Neural cell (in vitro differentiated cells): Measurements from ENCODE around the gene SAMD4A. TPM values are rescaled to one million over a fixed set of nuclear protein-coding genes. Genes with fewer than 3 reads are reported as not detected.
A peak's percentile ranks its signal among the peaks of the same experiment; 100 is the strongest.

Experiments used
- H2AFZ ChIP-seq: fragments of 200-600, 300-800 bp; sonication (generic), shearing (Covaris generic); 2 replicates; pipeline ENCODE4 v1.6.0; 2014; ENCODE audit warnings: low read depth, mild to moderate bottlenecking, antibody characterized with exemption, low read length, moderate library complexity
- H3F3A ChIP-seq: fragments of 200-600 bp; shearing (Covaris generic); 2 replicates; pipeline ENCODE4 v1.6.1; 2016; ENCODE audit warnings: mild to moderate bottlenecking, moderate library complexity, mixed read lengths, antibody characterized with exemption, low read length; ENCODE audit not compliant: insufficient read depth, poor library complexity, severe bottlenecking
- H3K27ac ChIP-seq: fragments of 200-600, 300-800 bp; sonication (generic), shearing (Covaris generic); 2 replicates; pipeline ENCODE4 v1.5.1; 2014; ENCODE audit warnings: mild to moderate bottlenecking, low read length, moderate library complexity
- H3K27me3 ChIP-seq: fragments of 300-800, 200-600 bp; sonication (generic), shearing (Covaris generic); 2 replicates; pipeline ENCODE4 v1.6.0; 2014; ENCODE audit warnings: mild to moderate bottlenecking, low read depth, low read length, moderate library complexity; ENCODE audit not compliant: insufficient read depth
- H3K36me3 ChIP-seq: fragments of 300-800, 200-600 bp; sonication (generic), shearing (Covaris generic); 2 replicates; pipeline ENCODE4 v1.5.1; 2014; ENCODE audit warnings: mild to moderate bottlenecking, antibody characterized with exemption, low read length, moderate library complexity; ENCODE audit not compliant: insufficient read depth
- H3K4me2 ChIP-seq: fragments of 300-800, 200-600 bp; sonication (generic), shearing (Covaris generic); 2 replicates; pipeline ENCODE4 v1.6.0; 2014; ENCODE audit warnings: mild to moderate bottlenecking, low read length
- H3K4me3 ChIP-seq: fragments of 300-800, 200-600 bp; sonication (generic), shearing (Covaris generic); 2 replicates; pipeline ENCODE4 v1.5.1; 2014; ENCODE audit warnings: mild to moderate bottlenecking, low read length, moderate library complexity
- H3K79me2 ChIP-seq: fragments of 200-600 bp; shearing (Covaris generic); replicated peaks from 2 replicates; pipeline ENCODE4 v1.6.0; 2014; ENCODE audit warnings: mild to moderate bottlenecking, low read length, moderate library complexity; ENCODE audit not compliant: insufficient read depth
- H3K9ac ChIP-seq: fragments of 300-800, 200-600 bp; sonication (generic), shearing (Covaris generic); 2 replicates; pipeline ENCODE4 v1.6.1; 2016; ENCODE audit warnings: mild to moderate bottlenecking, low read length, mixed read lengths
- H3K9me2 ChIP-seq: fragments of 200-600 bp; shearing (Covaris generic); 2 replicates; pipeline ENCODE4 v1.6.1; 2016; ENCODE audit warnings: mild to moderate bottlenecking, low read length, mixed read lengths; ENCODE audit not compliant: insufficient read depth
- H3K9me3 ChIP-seq: fragments of 200-600, 300-800 bp; sonication (generic), shearing (Covaris generic); 2 replicates; pipeline ENCODE4 v1.6.1; 2016; ENCODE audit warnings: mild to moderate bottlenecking, mixed run types, low read length, moderate library complexity, mixed read lengths
- H4K20me1 ChIP-seq: fragments of 200-600 bp; shearing (Covaris generic); 2 replicates; pipeline ENCODE4 v1.6.1; 2016; ENCODE audit warnings: mild to moderate bottlenecking, mixed run types; ENCODE audit not compliant: insufficient read depth
- CTCF ChIP-seq: fragments of 450-650 bp; IDR thresholded peaks from 2 replicates; pipeline ENCODE4 v1.5.1; 2014; ENCODE audit warnings: antibody characterized with exemption, mild to moderate bottlenecking, moderate library complexity; ENCODE audit not compliant: poor library complexity, severe bottlenecking
- EP300 ChIP-seq: fragments of 450-650 bp; conservative IDR thresholded peaks from 2 replicates; pipeline ENCODE4 v1.6.1; 2014; ENCODE audit warnings: antibody characterized with exemption, mild to moderate bottlenecking, moderate library complexity; ENCODE audit not compliant: poor library complexity, severe bottlenecking
- EZH2 ChIP-seq: fragments of 200-600, 300-800 bp; shearing (Covaris generic), sonication (generic); IDR thresholded peaks from 2 replicates; pipeline ENCODE4 v1.6.1; 2014; ENCODE audit warnings: antibody characterized with exemption, low read length, borderline replicate concordance, mild to moderate bottlenecking; ENCODE audit not compliant: insufficient read depth, poor library complexity, severe bottlenecking
- MXI1 ChIP-seq: fragments of 450-650 bp; conservative IDR thresholded peaks from 2 replicates; pipeline ENCODE4 v1.6.1; 2014; ENCODE audit warnings: antibody characterized with exemption, mild to moderate bottlenecking; ENCODE audit not compliant: poor library complexity, severe bottlenecking
- POLR2AphosphoS5 ChIP-seq: IDR thresholded peaks from 2 replicates; pipeline ENCODE4 v1.6.1; 2012
- RAD21 ChIP-seq: fragments of 450-650 bp; conservative IDR thresholded peaks from 2 replicates; pipeline ENCODE4 v1.6.1; 2014; ENCODE audit warnings: antibody characterized with exemption, mild to moderate bottlenecking, moderate library complexity
- REST ChIP-seq: IDR thresholded peaks from 2 replicates; pipeline ENCODE4 v1.6.1; 2012; ENCODE audit warnings: borderline replicate concordance
- SMC3 ChIP-seq: fragments of 450-650 bp; conservative IDR thresholded peaks from 2 replicates; pipeline ENCODE4 v1.6.1; 2014; ENCODE audit warnings: antibody characterized with exemption, mild to moderate bottlenecking, moderate library complexity; ENCODE audit not compliant: poor library complexity
- TAF1 ChIP-seq: IDR thresholded peaks from 2 replicates; pipeline ENCODE4 v1.6.1; 2012; ENCODE audit warnings: low read depth
- polyA plus RNA-seq: library from polyadenylated mRNA; depleted of rRNA; stranded (reverse); fragments of >200 nt; gene quantifications from 2 replicates; pipeline ENCODE4 v1.2.3, GENCODE V29; 2014

Gene SAMD4A
- polyA plus RNA-seq, 1 donor from 2014 or later = 1.0 TPM

GRCh38 chr14:54562334-54562733 lies 4.6 kb upstream of the SAMD4A start:
- Histone ChIP-seq H3K4me2 (no peak overlapping the region), H3K36me3 (no peaks in the 10 kb centered on the region), H3F3A (peaks cover 6% of the 10 kb centered on the region), H3K4me3 (no peak overlapping the region), H4K20me1 (no peaks in the 10 kb centered on the region), H2AFZ (no peak overlapping the region), H3K9me3 (no peaks in the 10 kb centered on the region), H3K9me2 (no peaks in the 10 kb centered on the region), H3K27ac (no peak overlapping the region), H3K79me2 (no peaks in the 10 kb centered on the region), H3K27me3 (peaks cover 21% of the 10 kb centered on the region), H3K9ac (no peak overlapping the region)
- TF ChIP-seq POLR2AphosphoS5 (no peak), TAF1 (no peak), EZH2 (no peak), CTCF (no peak), REST (no peak), EP300 (no peak), MXI1 (no peak), SMC3 (no peak), RAD21 (no peak)

GRCh38 chr14:54564071-54564867 lies 2.7 kb upstream of the SAMD4A start:
- Histone ChIP-seq H3K27me3 (peaks cover 27% of the 10 kb centered on the region), H3K4me2 (peak overlapping the region; percentile 0), H3K36me3 (no peaks in the 10 kb centered on the region), H3K9me3 (no peaks in the 10 kb centered on the region), H4K20me1 (no peaks in the 10 kb centered on the region), H3K27ac (no peak overlapping the region), H3K4me3 (peak overlapping the region; percentile 90), H3F3A (peaks cover 6% of the 10 kb centered on the region), H3K79me2 (no peaks in the 10 kb centered on the region), H3K9ac (no peak overlapping the region), H2AFZ (no peak overlapping the region), H3K9me2 (no peaks in the 10 kb centered on the region)
- TF ChIP-seq TAF1 (no peak), RAD21 (peak; percentile 92), SMC3 (peak; percentile 87), EP300 (no peak), CTCF (peak; percentile 92)
